SU-DHL-6 (cell line): ENCODE data around the gene ZFP36L2.

Experiments
- H2AFZ ChIP-seq: fragments of 200-600 bp; sonication (generic); 2 replicates; pipeline ENCODE4 v1.6.1; 2014; ENCODE audit warnings: low read depth, mild to moderate bottlenecking, moderate library complexity, mixed read lengths, antibody characterized with exemption, low read length; ENCODE audit not compliant: severe bottlenecking
- H3F3A ChIP-seq: fragments of 200-600 bp; shearing (Covaris generic); 2 replicates; pipeline ENCODE4 v1.6.0; 2016; ENCODE audit warnings: antibody characterized with exemption, mild to moderate bottlenecking; ENCODE audit not compliant: insufficient read depth
- H3K27ac ChIP-seq: fragments of 200-600 bp; sonication (generic); 2 replicates; pipeline ENCODE4 v1.5.1; 2016; ENCODE audit warnings: low read depth, mild to moderate bottlenecking, low read length, moderate library complexity, mixed read lengths
- H3K27me3 ChIP-seq: fragments of 200-600 bp; sonication (generic), shearing (Covaris generic); 2 replicates; pipeline ENCODE4 v1.6.0; 2014; ENCODE audit warnings: mild to moderate bottlenecking, low read length
- H3K36me3 ChIP-seq: fragments of 200-600 bp; sonication (generic); 2 replicates; pipeline ENCODE4 v1.6.1; 2014; ENCODE audit warnings: mild to moderate bottlenecking, low read length, mixed read lengths
- H3K4me2 ChIP-seq: fragments of 300-600, 200-600 bp; shearing (Covaris generic), sonication (generic); 2 replicates; pipeline ENCODE4 v1.6.0; 2014; ENCODE audit warnings: low read length, low read depth, mild to moderate bottlenecking; ENCODE audit not compliant: poor library complexity, severe bottlenecking
- H3K4me3 ChIP-seq: fragments of 200-600 bp; sonication (generic); 2 replicates; pipeline ENCODE4 v1.5.1; 2014; ENCODE audit warnings: antibody characterized with exemption, low read length, mild to moderate bottlenecking, mixed read lengths; ENCODE audit not compliant: insufficient read depth, poor library complexity, severe bottlenecking
- H3K79me2 ChIP-seq: fragments of 200-600 bp; sonication (generic); 2 replicates; pipeline ENCODE4 v1.6.1; 2014; ENCODE audit warnings: mild to moderate bottlenecking, low read length, moderate library complexity; ENCODE audit not compliant: insufficient read depth
- H3K9ac ChIP-seq: fragments of 200-600 bp; sonication (generic); 2 replicates; pipeline ENCODE4 v1.7.0; 2014; ENCODE audit warnings: mild to moderate bottlenecking, low read length
- H3K9me2 ChIP-seq: fragments of 200-600 bp; sonication (generic); replicated peaks from 2 replicates; pipeline ENCODE4 v1.6.1; 2014; ENCODE audit warnings: low read length; ENCODE audit not compliant: insufficient read depth
- H3K9me3 ChIP-seq: fragments of 200-600 bp; sonication (generic); 2 replicates; pipeline ENCODE4 v1.6.1; 2014; ENCODE audit warnings: low read length, mixed read lengths; ENCODE audit not compliant: insufficient read depth
- H4K20me1 ChIP-seq: fragments of 200-600 bp; sonication (generic); 2 replicates; pipeline ENCODE4 v1.6.1; 2014; ENCODE audit warnings: low read depth, mild to moderate bottlenecking, antibody characterized with exemption, low read length, moderate library complexity, mixed read lengths
- EZH2phosphoT487 ChIP-seq: fragments of 200-600 bp; sonication (generic), shearing (Covaris generic); conservative IDR thresholded peaks from 2 replicates; pipeline ENCODE4 v1.6.1; 2018; ENCODE audit warnings: mild to moderate bottlenecking, antibody characterized with exemption, low read length, moderate library complexity, mixed read lengths
- TF ChIP-seq, protein P1 (sequence below): fragments of 200-600 bp; sonication (generic); IDR thresholded peaks from one replicate; pipeline ENCODE4 v1.5.1; 2017; ENCODE audit warnings: antibody characterized with exemption, mild to moderate bottlenecking, low read length, moderate library complexity; ENCODE audit not compliant: insufficient read depth, poor library complexity, severe bottlenecking

ZFP36L2 gene

DNA sequence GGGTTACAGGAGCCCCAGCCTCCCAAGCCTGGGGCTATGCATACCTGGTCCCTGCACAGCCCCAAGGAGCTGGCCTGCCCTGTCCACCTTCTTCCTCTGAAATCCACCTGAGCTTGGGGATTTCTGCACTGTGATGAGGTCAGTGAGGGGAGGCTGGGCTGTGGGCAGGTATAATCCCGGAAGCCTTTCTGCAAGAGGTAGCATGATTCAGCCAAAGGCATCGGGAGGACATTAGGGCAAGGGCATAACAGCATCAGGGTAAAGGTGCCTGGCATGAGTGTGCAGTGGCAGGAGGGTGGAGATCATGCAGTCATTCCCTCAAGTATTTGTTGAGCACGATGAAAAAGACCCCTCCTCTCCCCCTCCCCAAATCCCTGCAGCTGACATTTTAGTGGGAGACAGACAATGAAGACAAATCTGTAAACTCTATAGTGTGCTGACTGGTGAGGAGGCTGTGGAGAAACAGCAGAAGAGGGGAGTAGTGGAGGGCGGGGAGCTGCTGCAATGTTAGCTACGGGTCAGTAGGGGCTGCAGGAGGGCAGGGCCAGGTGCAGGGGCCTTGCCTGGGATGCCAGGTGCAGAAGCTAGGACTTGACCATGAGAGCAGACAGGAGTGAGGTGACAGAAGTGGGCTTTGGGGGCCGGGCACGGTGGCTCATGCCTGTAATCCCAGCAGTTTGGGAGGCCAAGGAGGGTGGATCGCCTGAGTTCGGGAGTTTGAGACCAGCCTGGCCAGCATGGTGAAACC lies 18.7 kb downstream of the ZFP36L2 start:
- Histone ChIP-seq H3K27me3 (no peaks in the 10 kb centered on the region), H3F3A (no peaks in the 10 kb centered on the region), H3K36me3 (no peaks in the 10 kb centered on the region), H3K79me2 (no peaks in the 10 kb centered on the region), H3K9me3 (no peaks in the 10 kb centered on the region), H4K20me1 (no peaks in the 10 kb centered on the region), H3K9ac (no peak overlapping the region), H3K27ac (no peak overlapping the region), H2AFZ (no peak overlapping the region), H3K9me2 (no peaks in the 10 kb centered on the region), H3K4me3 (no peak overlapping the region), H3K4me2 (no peak overlapping the region)
- no peak for TF ChIP-seq EZH2phosphoT487
- TF ChIP-seq, protein P1, sequence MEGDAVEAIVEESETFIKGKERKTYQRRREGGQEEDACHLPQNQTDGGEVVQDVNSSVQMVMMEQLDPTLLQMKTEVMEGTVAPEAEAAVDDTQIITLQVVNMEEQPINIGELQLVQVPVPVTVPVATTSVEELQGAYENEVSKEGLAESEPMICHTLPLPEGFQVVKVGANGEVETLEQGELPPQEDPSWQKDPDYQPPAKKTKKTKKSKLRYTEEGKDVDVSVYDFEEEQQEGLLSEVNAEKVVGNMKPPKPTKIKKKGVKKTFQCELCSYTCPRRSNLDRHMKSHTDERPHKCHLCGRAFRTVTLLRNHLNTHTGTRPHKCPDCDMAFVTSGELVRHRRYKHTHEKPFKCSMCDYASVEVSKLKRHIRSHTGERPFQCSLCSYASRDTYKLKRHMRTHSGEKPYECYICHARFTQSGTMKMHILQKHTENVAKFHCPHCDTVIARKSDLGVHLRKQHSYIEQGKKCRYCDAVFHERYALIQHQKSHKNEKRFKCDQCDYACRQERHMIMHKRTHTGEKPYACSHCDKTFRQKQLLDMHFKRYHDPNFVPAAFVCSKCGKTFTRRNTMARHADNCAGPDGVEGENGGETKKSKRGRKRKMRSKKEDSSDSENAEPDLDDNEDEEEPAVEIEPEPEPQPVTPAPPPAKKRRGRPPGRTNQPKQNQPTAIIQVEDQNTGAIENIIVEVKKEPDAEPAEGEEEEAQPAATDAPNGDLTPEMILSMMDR = no peak

DNA sequence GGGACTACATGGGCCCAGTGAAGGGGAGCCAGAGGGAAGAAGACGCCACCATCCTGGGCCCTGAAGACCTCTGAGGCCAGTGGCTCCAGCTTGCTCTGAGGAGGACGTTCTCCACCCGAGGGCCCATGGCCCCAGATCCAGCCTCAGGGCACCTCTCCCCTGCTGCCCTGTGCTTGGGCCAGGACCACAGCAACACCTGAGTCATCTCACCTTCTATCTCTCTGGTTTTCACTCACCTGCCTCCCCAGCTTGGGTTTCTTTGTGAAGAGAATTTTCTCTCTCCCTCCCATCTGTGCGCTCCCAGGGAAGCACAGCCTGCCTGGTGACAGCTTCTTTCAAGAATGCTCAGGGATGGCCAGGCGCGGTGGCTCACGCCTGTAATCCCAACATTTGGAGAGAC lies 19.8 kb downstream of the ZFP36L2 start:
- no peaks in the 10 kb centered on the region for H3K27me3 ChIP-seq
- no peak overlapping the region for H3K27ac ChIP-seq

GRCh38 chr2:43203373-43203772 lies 23.0 kb downstream of the ZFP36L2 start:
- Histone ChIP-seq H3K27ac (no peak overlapping the region), H3K4me2 (no peak overlapping the region), H3K79me2 (no peaks in the 10 kb centered on the region)

More for the DNA sequence above, 19.8 kb downstream of the ZFP36L2 start:
- H3K79me2 ChIP-seq = no peaks in the 10 kb centered on the region
- H3F3A ChIP-seq = no peaks in the 10 kb centered on the region
- no peaks in the 10 kb centered on the region for H3K9me2 ChIP-seq
- H4K20me1 ChIP-seq = no peaks in the 10 kb centered on the region
- TF ChIP-seq EZH2phosphoT487 = no peak
- TF ChIP-seq, protein P1 = no peak
- H3K4me3 ChIP-seq = no peak overlapping the region
- H3K9me3 ChIP-seq = no peaks in the 10 kb centered on the region
- H3K9ac ChIP-seq = no peak overlapping the region
- no peak overlapping the region for H2AFZ ChIP-seq
- no peak overlapping the region for H3K4me2 ChIP-seq
- no peaks in the 10 kb centered on the region for H3K36me3 ChIP-seq

More at GRCh38 chr2:43203373-43203772, 23.0 kb downstream of the ZFP36L2 start:
- H3K9me3 ChIP-seq = no peaks in the 10 kb centered on the region
- TF ChIP-seq, protein P1 = no peak
- no peak for TF ChIP-seq EZH2phosphoT487
- H3F3A ChIP-seq = no peaks in the 10 kb centered on the region
- no peaks in the 10 kb centered on the region for H4K20me1 ChIP-seq
- no peaks in the 10 kb centered on the region for H3K9me2 ChIP-seq
- H3K9ac ChIP-seq = no peak overlapping the region
- no peak overlapping the region for H3K4me3 ChIP-seq
- no peaks in the 10 kb centered on the region for H3K36me3 ChIP-seq
- H3K27me3 ChIP-seq = no peaks in the 10 kb centered on the region
- no peak overlapping the region for H2AFZ ChIP-seq
